H1 (cell line): ENCODE data around the gene TMEM51. TPM values are rescaled to one million over a fixed set of nuclear protein-coding genes. Genes with fewer than 3 reads are reported as not detected.

Experiments
- CHD2 ChIP-seq: IDR thresholded peaks from 2 replicates; pipeline ENCODE4 v1.6.1; 2012; ENCODE audit warnings: low read length, improper control_type of control experiment
- CTBP2 ChIP-seq: IDR thresholded peaks from 2 replicates; pipeline ENCODE4 v1.7.0; 2011; ENCODE audit warnings: borderline replicate concordance, mild to moderate bottlenecking, moderate library complexity, mixed read lengths, low read length; ENCODE audit not compliant: insufficient read depth, insufficient read length
- MAFK ChIP-seq: IDR thresholded peaks from 2 replicates; pipeline ENCODE4 v1.6.1; 2012; ENCODE audit warnings: low read depth, mild to moderate bottlenecking, improper control_type of control experiment, low read length
- SAP30 ChIP-seq: fragments of 300-600 bp; sonication (generic); IDR thresholded peaks from 2 replicates; pipeline ENCODE4 v1.7.1; 2012; ENCODE audit warnings: low read length, moderate library complexity, mild to moderate bottlenecking, inconsistent platforms; ENCODE audit not compliant: insufficient read depth, insufficient replicate concordance
- SIN3A ChIP-seq, 2 experiments: IDR thresholded peaks in 1 of 2; conservative IDR thresholded peaks in 1 of 2; 2 replicates each; pipeline ENCODE4 v1.6.1; 2011 to 2012; ENCODE audit warnings: low read length in 2 of 2, improper control_type of control experiment in 1 of 2, low read depth in 1 of 2, mild to moderate bottlenecking in 1 of 2
- TAF7 ChIP-seq: optimal IDR thresholded peaks from 2 replicates; pipeline ENCODE3; 2011; ENCODE audit warnings: low read depth, mild to moderate bottlenecking, inconsistent platforms, low read length, moderate library complexity, borderline replicate concordance
- polyA plus RNA-seq, 7 experiments: library from polyadenylated mRNA; depleted of rRNA in 3 of 7; stranded (reverse) in 5 of 7; unstranded in 2 of 7; fragments of >200 nt in 5 of 7; fragments of 200-250 nt in 2 of 7; gene quantifications; 1 replicate in 5 of 7; 2 replicates in 1 of 7; 4 replicates in 1 of 7; pipeline versions ENCODE4 v1.2.1 to v1.2.3, GENCODE V29; 2011 to 2013; ENCODE audit warnings: missing spikeins in 2 of 7, mixed read lengths in 2 of 7
- total RNA-seq: library from RNA; stranded (reverse); fragmentation: NEBNext Ultra II Directional; extraction: Animal tissue kit (Norgen Biotek cat#: 25700); gene quantifications from 2 replicates; pipeline ENCODE4 v1.2.1, GENCODE V29; 2021
- TF ChIP-seq, protein P1 (sequence below): IDR thresholded peaks from 2 replicates; pipeline ENCODE4 v1.6.1; 2012; ENCODE audit warnings: inconsistent platforms
- TF ChIP-seq, protein P2 (sequence below): IDR thresholded peaks from 2 replicates; pipeline ENCODE4 v1.6.1; 2011; ENCODE audit warnings: low read depth, mild to moderate bottlenecking, low read length; ENCODE audit not compliant: insufficient read depth

The TMEM51 gene
- total and polyA plus RNA-seq, 2 of the 8 experiments (the other 6 are each of a cell fraction or from before 2014, with no cell fraction given), result 9.9 to 10.7 TPM

DNA sequence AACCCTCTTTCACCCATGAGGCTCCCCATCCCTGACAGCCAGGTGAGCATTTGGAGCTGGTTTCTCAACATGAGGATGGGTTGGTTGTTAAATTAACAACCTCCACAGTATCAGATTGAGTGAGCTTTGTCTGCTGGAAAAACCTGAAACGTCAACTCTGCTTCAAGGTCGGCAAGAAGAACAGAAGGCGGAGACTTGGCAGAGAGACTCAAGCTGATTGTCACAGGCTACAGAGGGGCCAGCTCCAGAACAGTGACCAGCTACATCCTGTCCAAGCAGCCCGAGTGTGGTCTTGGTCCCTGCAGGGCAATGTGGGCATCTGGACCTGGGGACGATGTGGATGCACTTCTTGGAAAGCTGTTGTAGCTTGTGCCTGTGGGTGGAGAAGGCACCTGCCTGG is 36.6 kb upstream of the TMEM51 start (continued):
- TF ChIP-seq, protein P1, sequence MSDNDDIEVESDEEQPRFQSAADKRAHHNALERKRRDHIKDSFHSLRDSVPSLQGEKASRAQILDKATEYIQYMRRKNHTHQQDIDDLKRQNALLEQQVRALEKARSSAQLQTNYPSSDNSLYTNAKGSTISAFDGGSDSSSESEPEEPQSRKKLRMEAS, result no peak
- TF ChIP-seq MAFK (no peak), CHD2 (no peak), SIN3A (conservative IDR thresholded peaks at IDR 0.05 in 1 of 2, IDR thresholded peaks at IDR 0.05 in 1 of 2; ENCODE audit: low read depth in 1 of 2, low read length in 2 of 2) (no peak), SAP30 (no peak), CTBP2 (no peak), TAF7 (no peak)
- TF ChIP-seq, protein P2, sequence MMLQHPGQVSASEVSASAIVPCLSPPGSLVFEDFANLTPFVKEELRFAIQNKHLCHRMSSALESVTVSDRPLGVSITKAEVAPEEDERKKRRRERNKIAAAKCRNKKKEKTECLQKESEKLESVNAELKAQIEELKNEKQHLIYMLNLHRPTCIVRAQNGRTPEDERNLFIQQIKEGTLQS, result no peak
- TF ChIP-seq, all 59 proteins: peak for 0
